ENCODE results near the gene PGS1.

PGS1 gene

DNA sequence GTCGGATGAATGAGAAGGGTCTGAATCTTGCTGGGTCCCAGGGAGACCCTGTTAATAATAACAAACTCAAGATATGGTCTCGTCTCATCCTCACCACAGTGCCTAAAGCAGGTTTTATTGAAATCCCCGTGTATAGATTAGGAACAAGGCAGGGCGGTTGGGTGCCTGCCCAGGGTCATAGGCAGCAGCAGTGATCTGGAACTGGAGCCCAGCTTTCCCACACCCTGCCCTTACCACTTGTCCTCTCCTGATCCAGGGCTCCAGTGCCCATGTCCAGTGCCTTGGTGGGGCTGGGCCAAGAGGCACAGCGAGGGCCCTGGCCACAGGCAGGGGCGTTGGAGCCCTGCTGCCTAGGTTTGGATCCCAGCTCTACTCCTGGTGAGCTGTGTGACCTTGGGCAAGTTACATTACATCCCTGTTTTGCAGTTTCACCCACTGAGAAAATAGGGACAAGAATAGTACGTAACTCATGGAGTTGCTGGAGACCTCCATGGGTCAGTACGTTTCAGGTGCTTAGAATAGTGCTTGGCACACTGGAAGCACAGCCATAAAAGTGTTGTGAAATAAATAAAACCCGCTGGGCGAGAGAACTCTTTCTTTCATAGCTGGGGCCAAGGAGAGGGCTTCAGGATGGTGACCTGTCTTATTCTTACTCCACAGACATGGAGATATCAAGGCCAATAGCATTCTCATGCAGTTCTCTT lies 32.5 kb upstream of the PGS1 start:
- Histone ChIP-seq H2AK5ac (ENCODE audit: low read length) (no peak overlapping the region), H3K4ac (ENCODE audit: low read depth, low read length) (no peak overlapping the region), H4K8ac (ENCODE audit: low read depth, low read length) (no peak overlapping the region), H3K56ac (ENCODE audit: low read length) (no peak overlapping the region), H3K36me3 (ENCODE audit: control insufficient read depth, insufficient read depth, low read length) (no peaks in the 10 kb centered on the region), H3K4me2 (ENCODE audit: low read length) (no peak overlapping the region), H3K18ac (ENCODE audit: low read length) (no peak overlapping the region), H3K4me3 (ENCODE audit: low read length) (no peak overlapping the region), H3K79me1 (ENCODE audit: low read length) (no peaks in the 10 kb centered on the region), H3K23ac (ENCODE audit: low read length) (no peak overlapping the region), H2BK15ac (replicated peaks; ENCODE audit: low read depth) (no peak overlapping the region), H3K4me1 (ENCODE audit: control insufficient read depth, low read depth, low read length) (peaks cover 6% of the 10 kb centered on the region), H2BK120ac (ENCODE audit: low read depth, low read length) (no peak overlapping the region), H4K5ac (ENCODE audit: low read length) (no peak overlapping the region), H3K27ac (ENCODE audit: low read depth, low read length) (no peak overlapping the region), H2BK5ac (ENCODE audit: low read length) (no peak overlapping the region), H3K79me2 (ENCODE audit: control insufficient read depth, insufficient read depth, low read length) (no peaks in the 10 kb centered on the region), H3K9ac (ENCODE audit: low read length) (no peak overlapping the region), H3K27me3 (ENCODE audit: insufficient read depth, low read length, poor library complexity) (no peaks in the 10 kb centered on the region)
- DNase-seq, result no peak
- WGBS (ENCODE audit: extremely low coverage, insufficient coverage, low lambda C conversion rate), result no CpG with 5 or more reads among the region's 10 CpGs

GRCh38 chr17:78346605-78347250 lies 31.7 kb upstream of the PGS1 start:
- Histone ChIP-seq H3K56ac (ENCODE audit: low read length) (no peak overlapping the region), H3K79me2 (ENCODE audit: control insufficient read depth, insufficient read depth, low read length) (no peaks in the 10 kb centered on the region), H3K79me1 (ENCODE audit: low read length) (no peaks in the 10 kb centered on the region), H2BK5ac (ENCODE audit: low read length) (no peak overlapping the region), H3K18ac (ENCODE audit: low read length) (no peak overlapping the region), H3K27ac (ENCODE audit: low read depth, low read length) (no peak overlapping the region), H3K27me3 (ENCODE audit: insufficient read depth, low read length, poor library complexity) (no peaks in the 10 kb centered on the region), H3K4me3 (ENCODE audit: low read length) (no peak overlapping the region), H3K4ac (ENCODE audit: low read depth, low read length) (no peak overlapping the region), H3K9ac (ENCODE audit: low read length) (no peak overlapping the region), H3K4me2 (ENCODE audit: low read length) (no peak overlapping the region), H3K23ac (ENCODE audit: low read length) (no peak overlapping the region), H3K36me3 (ENCODE audit: control insufficient read depth, insufficient read depth, low read length) (no peaks in the 10 kb centered on the region), H2BK15ac (replicated peaks; ENCODE audit: low read depth) (no peak overlapping the region), H2AK5ac (ENCODE audit: low read length) (no peak overlapping the region), H4K8ac (ENCODE audit: low read depth, low read length) (no peak overlapping the region), H3K4me1 (ENCODE audit: control insufficient read depth, low read depth, low read length) (peaks cover 6% of the 10 kb centered on the region), H4K5ac (ENCODE audit: low read length) (no peak overlapping the region), H2BK120ac (ENCODE audit: low read depth, low read length) (no peak overlapping the region)
- no CpG with 5 or more reads among the region's 13 CpGs for WGBS (ENCODE audit: extremely low coverage, insufficient coverage, low lambda C conversion rate)
- DNase-seq, result no peak

DNA sequence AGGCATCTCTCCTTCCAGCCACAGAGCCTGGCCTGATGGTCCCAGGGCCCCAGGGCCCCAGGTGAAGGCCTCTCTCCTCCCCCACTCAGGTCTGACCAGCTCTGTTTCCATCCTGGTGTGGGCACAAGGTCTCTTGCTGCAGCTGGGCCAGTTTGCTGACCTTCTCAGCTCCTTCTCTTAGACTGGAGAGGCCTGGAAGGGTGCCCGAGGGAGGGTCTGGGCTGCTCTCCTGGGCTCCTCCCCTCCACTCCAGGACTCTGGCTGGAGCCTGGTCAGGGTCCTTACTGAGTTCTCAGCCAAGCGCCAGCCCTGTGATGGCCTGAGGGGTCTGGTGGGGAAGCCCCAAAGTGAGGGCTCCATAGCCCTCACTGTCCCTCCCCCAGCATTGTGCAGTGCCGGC lies 31.0 kb upstream of the PGS1 start:
- DNase-seq, result no peak
- Histone ChIP-seq H2BK5ac (ENCODE audit: low read length) (no peak overlapping the region), H3K4ac (ENCODE audit: low read depth, low read length) (peak overlapping the region; percentile 22), H3K27ac (ENCODE audit: low read depth, low read length) (no peak overlapping the region), H2BK15ac (replicated peaks; ENCODE audit: low read depth) (no peak overlapping the region), H3K56ac (ENCODE audit: low read length) (no peak overlapping the region), H2AK5ac (ENCODE audit: low read length) (no peak overlapping the region), H3K4me3 (ENCODE audit: low read length) (no peak overlapping the region), H3K27me3 (ENCODE audit: insufficient read depth, low read length, poor library complexity) (no peaks in the 10 kb centered on the region), H2BK120ac (ENCODE audit: low read depth, low read length) (no peak overlapping the region), H3K4me1 (ENCODE audit: control insufficient read depth, low read depth, low read length) (peaks cover 10% of the 10 kb centered on the region), H3K18ac (ENCODE audit: low read length) (no peak overlapping the region), H3K9ac (ENCODE audit: low read length) (no peak overlapping the region), H3K4me2 (ENCODE audit: low read length) (no peak overlapping the region), H3K36me3 (ENCODE audit: control insufficient read depth, insufficient read depth, low read length) (no peaks in the 10 kb centered on the region), H3K23ac (ENCODE audit: low read length) (no peak overlapping the region), H4K5ac (ENCODE audit: low read length) (no peak overlapping the region), H3K79me2 (ENCODE audit: control insufficient read depth, insufficient read depth, low read length) (no peaks in the 10 kb centered on the region), H4K8ac (ENCODE audit: low read depth, low read length) (no peak overlapping the region), H3K79me1 (ENCODE audit: low read length) (no peaks in the 10 kb centered on the region)
- no CpG with 5 or more reads among the region's 3 CpGs for WGBS (ENCODE audit: extremely low coverage, insufficient coverage, low lambda C conversion rate)

GRCh38 chr17:78348055-78348770 lies 30.2 kb upstream of the PGS1 start:
- no CpG with 5 or more reads among the region's 9 CpGs for WGBS (ENCODE audit: extremely low coverage, insufficient coverage, low lambda C conversion rate)
- no peak overlapping the region for H3K4me3 ChIP-seq (ENCODE audit: low read length)
- no peaks in the 10 kb centered on the region for H3K36me3 ChIP-seq (ENCODE audit: control insufficient read depth, insufficient read depth, low read length)
- no peak overlapping the region for H4K5ac ChIP-seq (ENCODE audit: low read length)
- no peak overlapping the region for H2BK120ac ChIP-seq (ENCODE audit: low read depth, low read length)
- no peak overlapping the region for H3K18ac ChIP-seq (ENCODE audit: low read length)
- no peaks in the 10 kb centered on the region for H3K79me1 ChIP-seq (ENCODE audit: low read length)
- H3K4me1 ChIP-seq (ENCODE audit: control insufficient read depth, low read depth, low read length), result peaks cover 6% of the 10 kb centered on the region
- H3K4ac ChIP-seq (ENCODE audit: low read depth, low read length), result no peak overlapping the region
- H3K9ac ChIP-seq (ENCODE audit: low read length), result no peak overlapping the region
- H2AK5ac ChIP-seq (ENCODE audit: low read length), result no peak overlapping the region
- H2BK15ac ChIP-seq (replicated peaks; ENCODE audit: low read depth), result no peak overlapping the region
- no peak overlapping the region for H2BK5ac ChIP-seq (ENCODE audit: low read length)
- no peak overlapping the region for H3K23ac ChIP-seq (ENCODE audit: low read length)
- H4K8ac ChIP-seq (ENCODE audit: low read depth, low read length), result no peak overlapping the region
- H3K56ac ChIP-seq (ENCODE audit: low read length), result peak overlapping the region; percentile 5
- no peak overlapping the region for H3K4me2 ChIP-seq (ENCODE audit: low read length)
- H3K79me2 ChIP-seq (ENCODE audit: control insufficient read depth, insufficient read depth, low read length), result no peaks in the 10 kb centered on the region
- no peaks in the 10 kb centered on the region for H3K27me3 ChIP-seq (ENCODE audit: insufficient read depth, low read length, poor library complexity)
- DNase-seq, result no peak
- H3K27ac ChIP-seq (ENCODE audit: low read depth, low read length), result no peak overlapping the region

DNA sequence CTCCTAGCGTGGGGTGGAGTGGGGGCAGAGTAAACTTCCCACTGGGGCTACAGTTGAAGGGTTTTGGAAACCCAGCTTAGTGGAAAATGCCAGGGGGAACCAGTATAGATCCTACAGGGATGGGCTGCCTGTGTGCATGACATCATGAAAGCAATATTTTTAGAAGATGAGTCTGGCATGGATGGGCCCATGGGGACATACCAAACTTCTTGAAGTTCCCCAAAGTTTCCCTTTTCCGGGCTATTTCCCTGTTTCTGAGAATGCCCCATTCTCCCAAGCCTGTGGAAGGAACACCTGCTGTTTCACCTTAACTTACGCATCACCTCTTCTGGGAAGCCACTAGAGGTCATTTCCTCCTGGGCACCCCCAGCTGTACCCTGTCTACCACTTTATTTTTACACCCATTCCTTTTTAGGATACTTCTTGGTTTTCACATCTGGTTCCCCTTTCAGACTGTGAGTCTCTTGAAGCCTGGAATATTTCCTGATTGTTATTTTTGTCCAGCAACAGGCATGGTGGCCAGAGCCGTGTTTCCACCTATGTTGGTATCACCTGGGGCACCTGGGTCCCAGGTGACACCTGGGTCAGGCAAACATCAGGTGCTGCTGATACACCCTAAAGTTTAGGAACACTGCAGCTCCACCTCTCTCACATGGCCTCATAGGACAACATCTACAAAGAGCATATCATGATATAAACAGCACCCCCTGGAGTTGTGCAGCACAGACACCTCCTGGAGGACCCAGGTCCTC lies 28.4 kb upstream of the PGS1 start:
- no peaks in the 10 kb centered on the region for H3K79me1 ChIP-seq (ENCODE audit: low read length)

More for the DNA sequence above, 28.4 kb upstream of the PGS1 start:
- Histone ChIP-seq H3K9ac (ENCODE audit: low read length) (no peak overlapping the region), H3K56ac (ENCODE audit: low read length) (no peak overlapping the region), H3K23ac (ENCODE audit: low read length) (no peak overlapping the region), H2BK15ac (replicated peaks; ENCODE audit: low read depth) (no peak overlapping the region), H2BK5ac (ENCODE audit: low read length) (no peak overlapping the region), H3K4me3 (ENCODE audit: low read length) (no peak overlapping the region), H4K5ac (ENCODE audit: low read length) (no peak overlapping the region), H2BK120ac (ENCODE audit: low read depth, low read length) (no peak overlapping the region), H3K18ac (ENCODE audit: low read length) (no peak overlapping the region), H3K79me2 (ENCODE audit: control insufficient read depth, insufficient read depth, low read length) (no peaks in the 10 kb centered on the region), H3K4me1 (ENCODE audit: control insufficient read depth, low read depth, low read length) (peaks cover 10% of the 10 kb centered on the region), H4K8ac (ENCODE audit: low read depth, low read length) (no peak overlapping the region), H3K4ac (ENCODE audit: low read depth, low read length) (no peak overlapping the region), H3K4me2 (ENCODE audit: low read length) (no peak overlapping the region), H3K27me3 (ENCODE audit: insufficient read depth, low read length, poor library complexity) (no peaks in the 10 kb centered on the region), H3K36me3 (ENCODE audit: control insufficient read depth, insufficient read depth, low read length) (no peaks in the 10 kb centered on the region), H3K27ac (ENCODE audit: low read depth, low read length) (no peak overlapping the region), H2AK5ac (ENCODE audit: low read length) (no peak overlapping the region)
- no peak for DNase-seq
- WGBS (ENCODE audit: extremely low coverage, insufficient coverage, low lambda C conversion rate), result no CpG with 5 or more reads among the region's 4 CpGs
